Stimulated activated CD4-positive, alpha-beta T cell treated with anti-CD3 and anti-CD28 coated beads, TNF-alpha, amount 100 ng/mL, for 1 hour (primary cell): Measurements from ENCODE around the gene HAVCR1.
"Not testable (repeated sequence)": the region's sequence is repeated elsewhere in the genome, so short reads cannot be mapped to it uniquely, and the experiment has no call there.

ENCODE experiments used
- DNase-seq, 3 donors: peaks; one replicate each; pipeline ENCODE4 v3.0.0-alpha.2; 2020; ENCODE audit warnings: low read depth in 3 of 3, low spot score in 1 of 3

Gene HAVCR1

DNA sequence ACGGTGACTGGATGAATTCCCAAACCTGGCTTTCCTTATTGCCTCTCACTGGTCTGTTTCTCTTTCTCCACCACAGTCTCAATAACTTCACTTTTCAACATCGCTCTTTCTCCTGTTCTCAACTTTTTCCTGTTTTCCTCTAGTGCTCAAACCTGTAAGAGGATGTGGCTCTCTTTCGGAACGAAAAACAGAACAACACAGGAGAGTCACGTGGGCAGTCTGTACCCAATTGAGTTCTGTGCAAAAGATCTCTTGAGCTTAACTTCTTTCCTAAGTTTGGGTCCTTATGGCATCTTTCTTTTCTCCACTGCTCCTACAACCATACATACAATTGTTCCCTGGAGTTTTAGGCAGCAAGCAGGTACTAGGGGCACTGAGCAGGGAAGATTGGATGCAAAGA, 8.9 kb downstream of the HAVCR1 start:
- no peak for DNase-seq

DNA sequence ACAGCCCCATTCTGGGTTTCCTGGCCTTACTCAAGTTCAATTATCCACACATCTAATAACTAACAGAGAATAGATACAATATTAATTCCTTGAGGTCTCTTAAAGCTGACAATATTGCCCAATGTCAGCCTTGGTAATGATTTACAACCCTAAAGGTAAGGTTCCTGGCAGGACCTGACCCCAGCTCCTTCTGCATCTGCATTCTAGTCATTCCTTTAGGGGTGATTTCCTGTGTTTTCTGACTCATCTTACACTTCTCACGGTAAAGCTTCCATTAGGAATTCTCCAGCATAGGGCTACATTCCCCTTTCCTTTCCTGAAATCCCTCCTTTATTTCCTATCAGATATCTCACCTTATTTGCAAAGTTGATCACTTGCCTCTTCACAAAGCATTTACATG, 9.3 kb downstream of the HAVCR1 start:
- DNase-seq: no peak

DNA sequence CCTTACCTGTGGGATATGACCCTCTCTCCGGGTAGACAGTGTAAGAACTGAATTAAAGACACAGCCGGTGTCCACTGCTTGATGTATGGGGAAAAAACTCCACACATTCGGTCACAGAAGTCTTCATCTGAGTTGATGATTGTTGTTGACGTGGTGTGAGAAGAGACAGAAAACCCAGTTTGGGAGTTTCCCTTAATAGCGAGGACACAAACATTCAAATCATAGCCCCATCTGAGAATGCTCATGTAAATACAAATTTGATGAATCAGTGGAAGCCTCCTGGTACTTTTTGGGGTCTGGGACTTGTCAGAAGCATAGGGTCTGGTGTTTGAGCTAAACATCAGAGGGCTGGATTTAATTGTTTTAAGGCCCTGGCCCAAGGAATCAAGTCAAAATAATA, 11.0 kb downstream of the HAVCR1 start:
- DNase-seq: no peak

DNA sequence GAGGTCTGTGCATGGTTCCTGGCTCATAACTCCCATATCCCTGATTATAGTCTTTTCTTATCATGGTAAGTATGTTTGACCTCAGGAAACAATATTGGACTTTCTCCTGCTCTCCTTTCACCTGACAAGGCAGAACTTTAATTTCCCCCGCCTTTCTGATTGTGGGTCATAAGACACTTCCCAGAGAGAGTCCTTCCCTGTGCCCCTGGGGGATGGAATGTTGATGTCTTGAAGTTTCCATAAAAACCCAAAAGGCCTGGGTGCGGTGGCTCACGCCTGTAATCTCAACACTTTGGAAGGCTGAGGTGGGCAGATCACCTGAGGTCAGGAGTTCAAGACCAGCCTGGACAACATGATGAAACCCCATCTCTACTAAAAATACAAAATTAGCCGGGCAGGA, 11.9 kb downstream of the HAVCR1 start:
- DNase-seq: not testable (repeated sequence)

DNA sequence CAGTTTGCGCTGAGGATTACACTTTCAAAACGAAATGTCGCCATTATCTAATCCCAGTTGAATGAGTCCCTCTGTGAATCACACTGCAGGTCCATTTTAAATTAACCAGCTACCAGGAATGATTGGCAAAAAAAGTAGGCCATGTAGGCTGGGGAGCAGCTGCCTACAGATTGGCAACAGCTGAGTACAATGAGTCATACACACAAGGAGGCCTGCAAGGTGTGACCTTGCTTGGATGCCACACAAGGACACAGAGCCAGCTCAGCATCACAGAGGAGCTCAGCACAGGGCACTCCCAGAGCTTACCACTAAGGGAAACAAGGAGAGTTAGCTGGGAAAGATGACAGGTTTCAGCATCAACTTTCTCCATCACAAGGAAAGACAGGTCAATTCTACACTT, 12.9 kb downstream of the HAVCR1 start:
- no peak for DNase-seq

DNA sequence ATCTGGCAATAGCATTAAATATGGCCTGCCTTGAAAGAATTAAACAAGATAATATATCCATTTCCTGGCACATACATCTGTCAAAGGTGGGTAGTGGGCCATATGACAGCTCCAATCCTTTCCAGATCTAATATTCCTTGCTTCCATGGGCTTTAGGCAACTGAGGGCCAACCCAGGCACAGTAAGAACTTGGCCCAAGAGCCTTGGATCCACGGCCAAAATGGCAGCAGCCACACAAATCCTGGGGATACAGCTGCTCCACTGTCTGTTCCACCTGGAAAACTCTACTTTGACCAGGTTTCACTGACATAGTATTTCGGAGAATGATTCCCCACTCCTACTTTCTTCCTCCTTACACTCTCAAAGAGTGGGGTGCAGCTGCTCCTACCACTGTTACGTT, 13.3 kb downstream of the HAVCR1 start:
- no peak for DNase-seq

DNA sequence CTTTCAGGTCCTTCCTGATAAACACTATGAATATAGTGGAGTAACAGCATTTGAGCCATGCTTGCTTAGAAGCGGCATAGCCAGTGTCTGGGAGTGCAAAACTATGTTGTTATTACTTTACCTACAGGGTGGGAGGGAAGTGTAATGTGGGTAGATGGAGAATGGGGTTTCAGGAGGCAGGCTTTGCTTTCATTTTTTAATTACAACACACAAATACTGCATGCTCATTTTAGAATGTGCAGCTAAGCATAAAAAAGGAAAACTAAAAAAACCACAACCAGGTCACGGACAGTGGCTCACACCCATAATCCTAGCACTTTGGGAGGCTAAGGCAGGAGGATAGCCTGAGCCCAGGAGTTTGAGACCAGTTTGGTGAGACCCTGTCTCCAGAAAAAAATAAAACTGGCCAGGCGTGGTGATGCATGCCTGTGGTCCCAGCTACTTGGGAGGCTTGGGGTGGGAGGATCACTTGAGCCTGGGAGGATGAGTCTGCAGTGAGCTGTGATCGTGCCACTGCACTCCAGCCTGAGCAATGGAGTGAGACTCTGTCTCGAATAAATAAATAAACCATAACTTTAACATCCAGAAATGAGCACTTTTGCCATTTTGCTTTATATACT, 20.2 kb downstream of the HAVCR1 start:
- no peak for DNase-seq

DNA sequence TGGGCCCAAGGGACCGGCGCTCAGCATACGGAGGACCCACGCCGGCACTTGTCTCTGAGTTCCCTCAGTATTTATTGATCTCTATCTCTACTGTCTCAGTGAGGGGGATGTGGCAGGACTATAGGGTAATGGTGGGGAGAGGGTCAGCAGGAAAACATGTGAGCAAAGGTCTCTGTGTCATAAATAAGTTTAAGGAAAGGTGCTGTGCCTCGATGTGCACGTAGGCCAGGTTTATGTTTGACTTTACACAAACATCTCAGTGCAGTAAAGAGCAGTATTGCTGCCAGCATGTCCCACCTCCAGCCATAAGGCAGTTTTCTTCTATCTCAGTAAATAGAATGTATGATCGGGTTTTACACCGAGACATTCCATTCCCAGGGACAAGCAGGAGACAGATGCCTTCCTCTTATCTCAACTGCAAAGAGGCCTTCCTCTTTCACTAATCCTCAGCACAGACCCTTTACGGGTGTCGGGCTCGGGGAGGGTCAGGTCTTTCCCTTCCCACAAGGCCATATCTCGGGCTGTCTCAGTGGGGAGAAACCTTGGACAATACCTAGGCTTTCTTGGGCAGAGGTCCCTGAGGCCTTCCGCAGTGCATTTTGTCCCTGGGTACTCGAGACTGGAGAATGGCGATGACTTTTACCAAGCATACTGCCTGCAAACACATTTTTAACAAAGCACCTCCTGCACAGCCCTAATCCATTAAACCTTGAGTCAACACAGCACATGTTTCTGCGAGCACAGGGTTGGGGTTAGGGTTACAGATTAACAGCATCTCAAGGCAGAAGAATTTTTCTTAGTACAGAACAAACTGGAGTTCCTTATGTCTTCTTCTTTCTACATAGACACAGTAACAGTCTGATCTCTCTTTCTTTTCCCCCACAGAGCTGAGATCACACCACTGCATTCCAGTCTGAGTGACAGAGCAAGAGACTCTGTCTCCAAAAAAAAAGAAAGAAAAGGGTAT, 24.5 kb downstream of the HAVCR1 start:
- DNase-seq: not testable (repeated sequence)

DNA sequence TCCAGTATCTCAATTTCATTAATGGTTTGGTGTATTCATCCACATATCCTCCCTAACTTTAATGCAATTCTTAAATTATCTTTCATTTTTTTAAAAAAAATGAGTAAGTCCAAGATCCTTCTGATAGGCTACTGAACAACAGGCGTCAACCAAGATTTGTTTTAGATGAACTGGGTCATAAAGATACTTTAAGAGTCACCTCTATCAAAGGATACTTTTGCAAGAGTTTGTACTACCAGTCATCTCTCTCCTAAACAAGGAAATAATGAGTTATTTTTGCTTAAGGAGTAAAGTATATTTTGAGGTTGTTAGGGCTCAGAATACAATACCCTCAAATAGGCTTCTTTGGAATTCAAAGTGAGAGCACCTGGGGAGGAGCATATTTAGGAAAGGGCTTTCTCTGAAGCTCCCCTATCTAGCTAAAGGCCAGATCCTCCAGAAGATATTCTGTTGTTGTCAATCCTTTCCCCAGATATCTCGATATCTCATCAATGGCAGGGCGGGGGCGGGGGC, 25.8 kb downstream of the HAVCR1 start:
- no peak for DNase-seq

DNA sequence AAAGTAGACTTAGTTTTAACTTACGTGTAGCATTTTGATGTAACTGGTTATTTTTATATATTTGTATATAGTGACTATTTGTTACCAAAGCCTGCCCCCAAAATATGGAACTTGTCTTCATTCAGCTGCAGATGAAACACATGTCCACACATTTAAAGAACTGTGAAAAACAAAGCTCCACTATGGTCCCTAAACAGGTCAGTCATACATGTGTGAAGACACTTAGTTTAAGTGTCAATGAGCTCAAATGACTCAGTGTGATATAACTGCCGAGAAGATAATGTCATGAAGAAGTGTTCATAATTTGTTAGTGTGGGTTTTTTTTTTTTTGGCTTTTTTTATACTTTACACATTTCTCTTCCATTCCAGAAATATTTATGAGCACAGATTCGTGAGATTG, 28.2 kb downstream of the HAVCR1 start:
- DNase-seq: no peak

DNA sequence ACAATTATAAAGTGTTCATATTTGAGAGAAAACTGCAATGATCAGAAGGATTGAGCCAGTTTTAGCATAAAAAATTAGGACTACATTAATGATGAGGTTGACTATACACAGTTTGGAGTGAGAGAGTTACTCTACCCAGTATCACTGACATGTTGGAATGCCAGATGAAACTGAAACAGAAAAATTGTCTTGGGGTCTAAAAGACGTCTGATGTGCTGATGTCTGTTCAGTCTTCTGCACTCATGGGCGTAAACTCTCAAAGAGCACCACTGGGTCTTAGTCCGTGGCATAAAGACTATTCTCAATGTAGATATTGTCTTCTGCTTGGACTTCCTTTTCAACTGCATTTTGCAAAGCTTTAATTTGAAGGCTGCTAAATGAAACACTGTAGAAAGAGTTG, 29.5 kb downstream of the HAVCR1 start:
- no peak for DNase-seq

DNA sequence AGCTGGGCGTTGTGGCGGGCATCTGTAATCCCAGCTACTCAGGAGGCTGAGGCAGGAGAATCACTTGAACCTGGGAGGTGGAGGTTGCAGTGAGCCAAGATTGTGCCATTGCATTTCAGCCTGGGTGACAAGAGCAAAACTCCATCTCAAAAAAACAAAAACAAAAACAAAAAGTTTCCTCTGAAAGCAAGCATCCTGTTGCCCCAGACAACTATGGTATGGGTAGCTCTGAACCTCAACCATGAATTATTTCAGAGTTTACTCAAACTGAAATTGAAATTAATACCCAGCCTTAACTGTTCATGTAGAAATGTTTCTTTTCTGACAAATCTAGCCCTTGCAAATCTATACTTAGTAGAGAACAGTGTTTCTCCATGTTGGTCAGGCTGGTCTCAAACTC, 31.3 kb downstream of the HAVCR1 start:
- DNase-seq: not testable (repeated sequence)

DNA sequence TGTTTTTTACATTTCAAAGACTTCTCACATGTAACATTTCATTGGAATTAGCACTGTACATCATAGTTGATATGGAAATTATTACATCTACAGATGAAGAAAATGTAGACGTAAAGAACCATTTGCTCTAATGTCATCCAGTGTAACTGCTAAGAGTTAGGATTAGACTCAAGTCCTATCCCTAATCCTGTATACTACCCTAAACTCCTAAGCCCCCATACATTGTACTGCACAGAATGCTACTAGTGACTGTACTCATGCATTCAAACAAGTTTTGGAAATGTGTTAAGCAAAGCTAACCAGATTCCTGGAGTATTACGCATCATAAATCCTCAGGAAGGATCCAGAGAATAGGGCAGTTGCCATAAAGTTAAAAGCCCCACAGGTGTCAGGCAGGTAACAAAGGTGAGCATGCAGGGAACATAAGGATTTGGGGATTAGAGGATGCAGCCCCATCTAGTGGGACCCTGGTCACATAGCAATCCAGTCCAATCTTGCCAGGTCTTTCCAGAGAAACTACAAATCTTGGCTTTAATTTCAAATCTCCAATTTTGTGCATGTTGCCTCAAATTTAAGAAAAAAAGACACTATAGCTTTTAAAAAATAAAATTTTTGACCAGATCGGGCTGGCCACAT, 32.0 kb downstream of the HAVCR1 start:
- DNase-seq: no peak

DNA sequence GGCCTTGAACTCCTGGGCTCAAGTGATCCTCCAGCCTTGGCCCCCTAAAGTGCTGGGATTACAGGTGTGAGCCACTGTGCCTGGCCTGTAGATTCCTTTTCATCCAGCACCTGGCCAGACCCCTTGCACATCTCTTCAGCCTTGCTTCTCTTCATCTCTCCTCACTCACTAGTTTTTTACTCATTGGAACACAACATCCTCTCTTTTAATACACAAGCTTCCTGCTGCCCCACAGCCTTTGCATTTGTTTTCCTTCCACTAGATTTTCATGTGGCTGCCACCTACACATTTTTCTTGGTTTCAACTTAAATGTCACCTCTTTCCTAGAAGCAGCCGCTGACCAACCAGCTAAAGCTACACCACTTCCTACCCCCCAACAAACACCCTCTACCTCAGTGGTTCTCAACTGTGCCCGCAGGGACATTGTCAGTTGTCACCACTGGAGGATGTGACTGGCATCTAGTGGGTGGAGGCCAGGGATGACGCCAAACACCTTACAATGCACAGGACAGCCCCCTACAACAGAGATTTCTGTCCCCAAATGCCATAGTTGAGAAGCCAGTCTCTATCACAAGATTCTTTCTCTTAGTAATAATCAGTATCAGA, 33.7 kb downstream of the HAVCR1 start:
- no peak for DNase-seq

DNA sequence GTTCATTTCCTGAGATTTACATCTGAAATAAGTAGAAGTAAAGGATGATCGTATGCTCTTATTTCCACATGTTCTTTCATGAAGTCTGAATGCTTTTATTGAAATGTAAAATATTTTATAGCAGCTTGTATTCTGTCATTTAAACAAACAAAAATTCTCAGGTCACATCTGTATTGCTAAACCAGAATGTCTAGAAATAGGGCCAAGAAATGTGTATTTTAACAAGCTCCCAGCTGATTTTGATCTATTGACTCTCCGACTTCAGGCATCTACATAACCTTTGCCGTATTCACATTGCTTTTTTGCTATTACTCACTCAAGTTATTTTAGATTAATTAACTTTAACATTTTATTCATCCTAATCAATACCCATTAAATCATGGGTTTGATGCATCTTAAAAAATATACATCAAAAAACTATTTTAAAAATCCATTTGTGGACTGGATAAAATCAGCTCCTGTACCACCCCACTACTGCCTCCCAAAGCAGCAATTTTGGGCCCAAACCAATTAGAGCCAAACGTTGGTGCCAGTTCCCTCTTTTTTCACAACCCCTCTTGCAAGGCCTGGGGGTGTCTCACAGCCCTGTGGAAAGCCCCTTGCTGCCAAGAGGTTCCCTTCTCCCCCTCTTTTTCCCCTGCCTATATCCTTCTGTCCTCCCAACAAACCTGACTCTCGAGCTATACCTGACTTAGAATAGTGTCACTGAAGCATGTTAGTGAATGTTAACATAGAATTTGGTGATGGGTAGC, 34.5 kb downstream of the HAVCR1 start:
- no peak for DNase-seq

DNA sequence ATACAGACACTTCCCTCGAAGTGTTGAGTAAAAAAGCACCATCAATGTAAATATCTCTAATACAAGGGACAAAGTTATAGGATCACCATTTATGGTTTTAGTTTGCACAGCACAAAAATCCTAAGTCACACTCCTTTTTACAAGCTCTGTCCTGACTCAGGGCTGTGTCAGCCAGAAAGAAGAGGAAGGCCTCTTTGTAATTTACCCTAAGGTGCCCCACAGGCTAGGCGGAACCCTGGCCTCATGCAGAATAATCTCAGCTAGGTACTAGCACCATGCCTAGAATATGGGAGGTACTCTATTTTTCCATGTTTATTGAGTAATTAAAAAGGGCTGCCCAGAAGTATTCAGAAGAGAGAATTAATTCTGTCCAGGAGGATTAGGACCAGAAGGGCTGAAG, 36.9 kb downstream of the HAVCR1 start:
- no peak for DNase-seq

DNA sequence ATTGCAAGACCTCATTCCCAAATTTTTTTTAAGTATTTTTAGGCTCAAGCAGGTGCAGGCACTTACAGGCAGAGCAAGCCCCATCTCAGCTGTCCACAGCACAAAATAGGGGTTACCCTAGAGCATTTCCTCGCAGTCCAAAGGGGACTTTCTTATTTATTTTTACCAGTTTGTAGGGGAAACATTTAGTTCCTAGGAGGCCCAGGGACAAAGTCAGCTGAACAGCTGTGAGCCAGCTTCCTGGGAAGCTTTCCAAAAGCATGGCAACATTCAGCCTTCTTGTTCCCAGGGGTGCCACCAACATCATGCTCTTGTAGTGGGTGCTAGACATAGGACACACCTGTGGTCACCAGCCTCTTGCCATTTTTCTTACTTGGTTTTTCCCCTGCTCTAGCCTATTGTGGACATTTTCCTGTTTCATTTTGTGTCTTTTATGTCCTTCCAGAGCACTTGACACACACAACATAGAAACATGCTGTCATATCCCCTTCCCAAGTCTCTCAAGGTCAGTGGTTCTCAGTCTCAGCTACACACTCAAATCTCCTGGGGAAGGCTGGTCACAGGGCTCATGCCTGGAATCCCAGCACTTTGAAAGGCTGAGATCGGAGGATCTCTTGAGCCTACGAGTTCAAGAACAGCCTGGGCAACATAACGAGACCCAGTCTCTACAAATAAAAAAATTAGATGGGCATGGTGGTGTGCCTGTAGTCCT, 38.2 kb downstream of the HAVCR1 start:
- no peak for DNase-seq

DNA sequence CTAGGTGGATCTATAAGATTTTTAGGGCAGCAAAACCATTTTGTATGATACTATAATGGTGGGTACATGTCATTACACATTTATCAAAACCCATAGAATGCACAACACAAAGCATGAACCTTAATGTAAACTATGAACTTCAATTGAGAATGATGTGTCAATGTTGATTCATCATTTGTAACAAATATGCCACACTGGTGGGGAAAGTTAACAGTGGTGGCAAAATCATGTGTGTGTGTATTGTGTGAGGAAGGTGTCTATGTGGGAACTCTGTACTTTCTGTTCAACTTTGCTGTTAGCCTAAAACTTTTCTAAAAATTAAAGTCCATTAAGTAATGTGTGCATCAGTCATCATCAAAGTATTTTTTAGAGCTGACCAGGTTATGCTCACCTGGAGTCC, 38.9 kb downstream of the HAVCR1 start:
- no peak for DNase-seq

DNA sequence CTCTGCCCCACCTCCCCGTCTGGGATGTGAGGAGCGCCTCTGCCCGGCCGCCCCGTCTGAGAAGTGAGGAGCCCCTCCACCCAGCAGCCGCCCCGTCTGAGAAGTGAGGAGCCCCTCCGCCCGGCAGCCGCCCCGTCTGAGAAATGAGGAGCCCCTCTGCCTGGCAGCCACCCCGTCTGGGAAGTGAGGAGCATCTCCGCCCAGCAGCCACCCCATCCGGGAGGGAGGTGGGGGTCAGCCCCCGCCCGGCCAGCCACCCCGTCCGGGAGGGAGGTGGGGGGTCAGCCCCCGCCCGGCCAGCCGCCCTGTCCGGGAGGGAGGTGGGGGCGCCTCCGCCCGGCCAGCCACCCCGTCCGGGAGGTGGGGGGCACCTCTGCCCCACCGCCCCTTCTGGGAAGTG, 44.8 kb downstream of the HAVCR1 start:
- DNase-seq: not testable (repeated sequence)

DNA sequence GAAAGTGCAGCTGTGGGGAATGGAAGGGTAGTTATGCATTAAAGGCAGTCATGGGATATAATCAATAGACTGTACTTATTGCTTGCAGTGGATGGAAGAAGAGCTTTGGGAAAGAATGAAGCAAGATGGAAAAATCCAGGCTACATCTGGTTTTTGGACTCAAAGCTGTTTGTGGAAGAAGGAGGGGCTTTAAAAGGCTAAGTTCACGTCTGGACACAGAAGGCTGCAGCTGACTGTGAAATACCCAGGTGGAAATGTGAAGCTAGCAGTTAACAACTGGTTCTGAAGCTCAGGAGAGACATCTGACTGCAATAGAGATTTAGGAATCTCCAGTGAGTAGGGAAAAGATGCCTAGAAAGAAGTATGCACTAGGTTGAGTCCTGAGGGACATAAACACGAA, 52.7 kb downstream of the HAVCR1 start:
- no peak for DNase-seq
